A549 treated with AZD2906 at 1 μM for 4 hours (cell line): ENCODE measurements around the gene TRIM49. TPM values are rescaled to one million over a fixed set of nuclear protein-coding genes. Genes with fewer than 3 reads are reported as not detected.

ENCODE experiments used
- total RNA-seq: library from RNA; stranded (reverse); fragments of 200-300 nt; extraction: Qiagen RNA extraction; gene quantifications from 5 replicates; pipeline ENCODE4 v1.2.3, GENCODE V29; 2022

Gene TRIM49, protein sequence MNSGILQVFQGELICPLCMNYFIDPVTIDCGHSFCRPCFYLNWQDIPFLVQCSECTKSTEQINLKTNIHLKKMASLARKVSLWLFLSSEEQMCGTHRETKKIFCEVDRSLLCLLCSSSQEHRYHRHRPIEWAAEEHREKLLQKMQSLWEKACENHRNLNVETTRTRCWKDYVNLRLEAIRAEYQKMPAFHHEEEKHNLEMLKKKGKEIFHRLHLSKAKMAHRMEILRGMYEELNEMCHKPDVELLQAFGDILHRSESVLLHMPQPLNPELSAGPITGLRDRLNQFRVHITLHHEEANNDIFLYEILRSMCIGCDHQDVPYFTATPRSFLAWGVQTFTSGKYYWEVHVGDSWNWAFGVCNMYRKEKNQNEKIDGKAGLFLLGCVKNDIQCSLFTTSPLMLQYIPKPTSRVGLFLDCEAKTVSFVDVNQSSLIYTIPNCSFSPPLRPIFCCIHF
- 0.03 to 0.15 TPM (median 0.08 TPM) in 4 of 5 replicates, not detected in the other for total RNA-seq

GRCh38 chr11:89808475-89808874 lies at the start of gene TRIM49:
TSS of gene TRIM49 (minus strand) at chr11:89808575. CDS start at chr11:89804469, 4,106 bp downstream.

Other genes starting within 250 kb of the TRIM49 start
- not detected in 5 replicates for gene TRIM77, start 98.3 kb downstream of the TRIM49 start, total RNA-seq
- 0.02 to 0.03 TPM in 2 of 5 replicates, not detected in the others for gene TRIM64B, start 69.9 kb upstream of the TRIM49 start, total RNA-seq
- gene TRIM49D1, start 113.7 kb upstream of the TRIM49 start, total RNA-seq: 0.06 to 0.60 TPM (median 0.37 TPM) in 5 replicates
- gene TRIM49D2, start 115.5 kb upstream of the TRIM49 start, total RNA-seq: 0.14 to 0.44 TPM (median 0.32 TPM) in 4 of 5 replicates, not detected in the other
- not detected in 5 replicates for gene TRIM64, start 157.5 kb upstream of the TRIM49 start, total RNA-seq
- gene TRIM49C, start 222.5 kb upstream of the TRIM49 start, total RNA-seq: 0.06 to 0.07 TPM in 2 of 5 replicates, not detected in the others